Spinal cord (tissue), 10 donors: Measurements from ENCODE around the gene ETFA. TPM values are rescaled to one million over a fixed set of nuclear protein-coding genes. Genes with fewer than 3 reads are reported as not detected.

Source experiments
- DNase-seq, 6 donors: peaks; one replicate each; pipeline versions ENCODE4 v3.0.0 to v3.0.0-alpha.2; 2013 to 2015; ENCODE audit warnings: low spot score in 6 of 6, low read depth in 4 of 6
- H3K27ac ChIP-seq: one replicate; pipeline ENCODE4 v1.5.1; 2013; ENCODE audit warnings: low read depth, low read length, control low read depth
- H3K27me3 ChIP-seq: one replicate; pipeline ENCODE4 v1.6.1; 2013; ENCODE audit warnings: low read length; ENCODE audit not compliant: control insufficient read depth, insufficient read depth
- H3K36me3 ChIP-seq: one replicate; pipeline ENCODE4 v1.6.1; 2013; ENCODE audit warnings: low read length; ENCODE audit not compliant: control insufficient read depth, insufficient read depth
- H3K4me1 ChIP-seq: one replicate; pipeline ENCODE4 v1.6.1; 2013; ENCODE audit warnings: low read length; ENCODE audit not compliant: control insufficient read depth, insufficient read depth
- H3K4me3 ChIP-seq: one replicate; pipeline ENCODE4 v1.5.1; 2013; ENCODE audit warnings: low read depth, low read length, control low read depth
- H3K9me3 ChIP-seq: one replicate; pipeline ENCODE4 v1.6.1; 2013; ENCODE audit warnings: low read length; ENCODE audit not compliant: control insufficient read depth, insufficient read depth
- WGBS: methylation state at CpG from one replicate; pipeline ENCODE4 v1.1.5; 2013; ENCODE audit warnings: missing lambda C conversion rate; ENCODE audit not compliant: insufficient coverage; 5-methylcytosine and 5-hydroxymethylcytosine counted together
- polyA plus RNA-seq, 2 donors: library from polyadenylated mRNA; unstranded; fragments of 120-200 nt; gene quantifications; one replicate each; pipeline ENCODE4 v1.2.1, GENCODE V29; 2013; ENCODE audit not compliant: insufficient read length in 2 of 2
- total RNA-seq, 2 donors: library from RNA; depleted of rRNA in 1 of 2; stranded (reverse); fragments of 120-200 nt in 1 of 2; fragments of >200 nt in 1 of 2; gene quantifications; one replicate each; pipeline versions ENCODE4 v1.2.3 to v1.2.4, GENCODE V29; 2013 to 2014
- donor health status: healthy.

Gene ETFA
- total and polyA plus RNA-seq, 4 donors = 100 to 127 (median 121) TPM

GRCh38 chr15:76204109-76204845 is 107.0 kb downstream of the ETFA start:
- peaks cover 23% of the 10 kb centered on the region for H3K4me1 ChIP-seq
- H3K27me3 ChIP-seq = no peaks in the 10 kb centered on the region
- DNase-seq = no peak
- H3K36me3 ChIP-seq = peaks cover 48% of the 10 kb centered on the region
- H3K4me3 ChIP-seq = no peak overlapping the region
- no peak overlapping the region for H3K27ac ChIP-seq
- WGBS = 84% methylated on average over 10 of the region's 18 CpGs
- H3K9me3 ChIP-seq = no peaks in the 10 kb centered on the region

- 93% methylated on average over 21 of the region's 23 CpGs for WGBS
- H3K4me1 ChIP-seq = peaks cover 18% of the 10 kb centered on the region
- no peak overlapping the region for H3K4me3 ChIP-seq
- no peak for DNase-seq
- no peaks in the 10 kb centered on the region for H3K9me3 ChIP-seq
- H3K27me3 ChIP-seq = no peaks in the 10 kb centered on the region
- H3K27ac ChIP-seq = no peak overlapping the region
- H3K36me3 ChIP-seq = peaks cover 46% of the 10 kb centered on the region
Observed at GRCh38 chr15:76203346-76204108, 107.7 kb downstream of the ETFA start.

GRCh38 chr15:76201536-76202255 is 109.6 kb downstream of the ETFA start:
- no peak overlapping the region for H3K4me3 ChIP-seq
- 83% methylated on average over 4 of the region's 6 CpGs for WGBS
- DNase-seq = no peak
- H3K27ac ChIP-seq = no peak overlapping the region
- H3K9me3 ChIP-seq = no peaks in the 10 kb centered on the region
- H3K4me1 ChIP-seq = peaks cover 24% of the 10 kb centered on the region
- peaks cover 41% of the 10 kb centered on the region for H3K36me3 ChIP-seq
- H3K27me3 ChIP-seq = no peaks in the 10 kb centered on the region

- Histone ChIP-seq H3K9me3 (no peaks in the 10 kb centered on the region), H3K4me3 (no peak overlapping the region), H3K36me3 (peaks cover 37% of the 10 kb centered on the region), H3K4me1 (peaks cover 25% of the 10 kb centered on the region), H3K27ac (no peak overlapping the region), H3K27me3 (no peaks in the 10 kb centered on the region)
- 55% methylated on average over 5 of the region's 5 CpGs for WGBS
- DNase-seq = no peak
Observed at GRCh38 chr15:76200641-76201105, 110.6 kb downstream of the ETFA start.

GRCh38 chr15:76200083-76200465 is 111.2 kb downstream of the ETFA start:
- Histone ChIP-seq H3K4me3 (no peak overlapping the region), H3K36me3 (peaks cover 35% of the 10 kb centered on the region), H3K4me1 (peaks cover 26% of the 10 kb centered on the region), H3K9me3 (no peaks in the 10 kb centered on the region), H3K27me3 (no peaks in the 10 kb centered on the region), H3K27ac (no peak overlapping the region)
- 95% methylated on average over 6 of the region's 6 CpGs for WGBS
- no peak for DNase-seq

GRCh38 chr15:76199106-76200082 is 111.9 kb downstream of the ETFA start:
- peaks cover 29% of the 10 kb centered on the region for H3K36me3 ChIP-seq
- no peaks in the 10 kb centered on the region for H3K27me3 ChIP-seq
- no peaks in the 10 kb centered on the region for H3K9me3 ChIP-seq
- H3K4me1 ChIP-seq = peaks cover 26% of the 10 kb centered on the region
- WGBS = 87% methylated on average over 14 of the region's 19 CpGs
- no peak overlapping the region for H3K27ac ChIP-seq
- no peak for DNase-seq
- H3K4me3 ChIP-seq = no peak overlapping the region

- H3K4me3 ChIP-seq = no peak overlapping the region
- WGBS = 87% methylated on average over 5 of the region's 6 CpGs
- H3K27me3 ChIP-seq = no peaks in the 10 kb centered on the region
- peaks cover 21% of the 10 kb centered on the region for H3K36me3 ChIP-seq
- no peak overlapping the region for H3K27ac ChIP-seq
- peaks cover 26% of the 10 kb centered on the region for H3K4me1 ChIP-seq
- no peaks in the 10 kb centered on the region for H3K9me3 ChIP-seq
- no peak for DNase-seq
Observed at GRCh38 chr15:76198456-76199105, 112.7 kb downstream of the ETFA start.

- Histone ChIP-seq H3K27me3 (no peaks in the 10 kb centered on the region), H3K4me1 (peaks cover 26% of the 10 kb centered on the region), H3K9me3 (no peaks in the 10 kb centered on the region), H3K27ac (no peak overlapping the region), H3K36me3 (peaks cover 20% of the 10 kb centered on the region), H3K4me3 (no peak overlapping the region)
- DNase-seq = no peak
- WGBS = 93% methylated on average over 6 of the region's 8 CpGs
Observed at GRCh38 chr15:76197703-76198455, 113.4 kb downstream of the ETFA start.
